NCI-H128 (cell line): Measurements from ENCODE around the gene SLC8A2.
"Not testable (repeated sequence)": the region's sequence is repeated elsewhere in the genome, so short reads cannot be mapped to it uniquely, and the experiment has no call there.

Experiments
- DNase-seq: peaks from one replicate; lab custom pipeline; 2025; ENCODE audit not compliant: unreplicated experiment; lab: John Stamatoyannopoulos, UW

SLC8A2 gene

GRCh38 chr19:47386582-47386981, 85.1 kb downstream of the SLC8A2 start:
- DNase-seq = not testable (repeated sequence)

- DNase-seq = not testable (repeated sequence)
Measured at GRCh38 chr19:47384533-47384932, 87.2 kb downstream of the SLC8A2 start.

- not testable (repeated sequence) for DNase-seq
Measured at GRCh38 chr19:47383890-47384289, 87.8 kb downstream of the SLC8A2 start.

- DNase-seq = no peak
Measured at GRCh38 chr19:47381653-47382279, 89.9 kb downstream of the SLC8A2 start.

GRCh38 chr19:47381121-47381520, 90.6 kb downstream of the SLC8A2 start:
- DNase-seq = no peak

- no peak for DNase-seq
Measured at GRCh38 chr19:47380559-47380958, 91.1 kb downstream of the SLC8A2 start.

GRCh38 chr19:47379381-47379938, 92.2 kb downstream of the SLC8A2 start:
- DNase-seq = no peak

GRCh38 chr19:47378246-47378645, 93.4 kb downstream of the SLC8A2 start:
- no peak for DNase-seq
